ENCODE results near the gene KLLN.
"Not testable (repeated sequence)": the region's sequence is repeated elsewhere in the genome, so short reads cannot be mapped to it uniquely, and the experiment has no call there.

Gene KLLN

GRCh38 chr10:87865241-87865881, 2.0 kb upstream of the KLLN start:
- DNase-seq = no peak

- DNase-seq = no peak
These were observed 1.2 kb upstream of the KLLN start for GRCh38 chr10:87864496-87865059.

- not testable (repeated sequence) for DNase-seq
These were observed 690 bp upstream of the KLLN start for GRCh38 chr10:87863951-87864495.

GRCh38 chr10:87862679-87863052, 667 bp downstream of the KLLN start:
- no peak for DNase-seq

GRCh38 chr10:87861953-87862678, 1.2 kb downstream of the KLLN start:
- DNase-seq = peak; percentile 53

GRCh38 chr10:87861566-87861952, 1.8 kb downstream of the KLLN start:
- no peak for DNase-seq

GRCh38 chr10:87860816-87861403, 2.4 kb downstream of the KLLN start:
- DNase-seq = no peak

GRCh38 chr10:87860156-87860795, 3.1 kb downstream of the KLLN start:
- DNase-seq = no peak

GRCh38 chr10:87855665-87856064, 7.7 kb downstream of the KLLN start:
- DNase-seq = not testable (repeated sequence)

GRCh38 chr10:87855247-87855646, 8.1 kb downstream of the KLLN start:
- not testable (repeated sequence) for DNase-seq

- no peak for DNase-seq
These were observed 11.2 kb downstream of the KLLN start for GRCh38 chr10:87852089-87852488.

- peak; percentile 10 for DNase-seq
These were observed 12.6 kb downstream of the KLLN start for GRCh38 chr10:87850742-87851205.

- DNase-seq = no peak
These were observed 14.3 kb downstream of the KLLN start for GRCh38 chr10:87849001-87849400.

- DNase-seq = no peak
These were observed 15.8 kb downstream of the KLLN start for GRCh38 chr10:87847550-87847949.

GRCh38 chr10:87846711-87847110, 16.6 kb downstream of the KLLN start:
- DNase-seq = not testable (repeated sequence)

GRCh38 chr10:87846023-87846422, 17.3 kb downstream of the KLLN start:
- no peak for DNase-seq

GRCh38 chr10:87845624-87845998, 17.7 kb downstream of the KLLN start:
- no peak for DNase-seq

- no peak for DNase-seq
These were observed 18.3 kb downstream of the KLLN start for GRCh38 chr10:87844837-87845623.

- DNase-seq = no peak
These were observed 19.6 kb downstream of the KLLN start for GRCh38 chr10:87843714-87844113.

GRCh38 chr10:87842776-87843497, 20.4 kb downstream of the KLLN start:
- DNase-seq = no peak

GRCh38 chr10:87842220-87842641, 21.1 kb downstream of the KLLN start:
- no peak for DNase-seq

- DNase-seq = no peak
These were observed 22.1 kb downstream of the KLLN start for GRCh38 chr10:87841186-87841585.
